Activated CD8-positive, alpha-beta memory T cell treated with anti-CD3 and anti-CD28 coated beads, Interleukin-2, amount 10 ng/mL, durations not matched to agents 7 days and 5 days (primary cell): ENCODE results near the gene BUD23. TPM values are rescaled to one million over a fixed set of nuclear protein-coding genes. Genes with fewer than 3 reads are reported as not detected.
"Not testable (repeated sequence)": the region's sequence is repeated elsewhere in the genome, so short reads cannot be mapped to it uniquely, and the experiment has no call there.

Source experiments
- ATAC-seq: fragments of 150-1000 bp; cut with Tn5 transposase; one replicate; pipeline ENCODE4 v1.10.0; 2021; ENCODE audit warnings: moderate library complexity
- CTCF ChIA-PET: fragments of 350-600 bp; sonication (Branson Sonifier 250); formaldehyde crosslinking; loops from one replicate; lab custom pipeline; 2021; ENCODE audit warnings: antibody characterized with exemption; lab: Charles Lee
- DNase-seq: peaks from one replicate; pipeline ENCODE4 v3.0.0-alpha.2; 2020
- H3K27ac Mint-ChIP-seq: one replicate; pipeline ENCODE4 v1.8.0; 2021; ENCODE audit warnings: mild to moderate bottlenecking, mixed read lengths
- H3K27me3 Mint-ChIP-seq: one replicate; pipeline ENCODE4 v1.8.0; 2021; ENCODE audit warnings: mixed read lengths
- H3K36me3 Mint-ChIP-seq: one replicate; pipeline ENCODE4 v1.8.0; 2021; ENCODE audit warnings: mild to moderate bottlenecking, mixed read lengths
- H3K4me1 Mint-ChIP-seq: one replicate; pipeline ENCODE4 v1.8.0; 2021; ENCODE audit warnings: mixed read lengths
- H3K4me3 Mint-ChIP-seq: one replicate; pipeline ENCODE4 v1.8.0; 2021; ENCODE audit warnings: mild to moderate bottlenecking, moderate library complexity, mixed read lengths
- H3K9me3 Mint-ChIP-seq: one replicate; pipeline ENCODE4 v1.8.0; 2022; ENCODE audit warnings: low read depth, mixed read lengths
- total RNA-seq, 2 experiments: library from RNA; stranded (reverse); gene quantifications; one replicate each; pipeline ENCODE4 v1.2.3, GENCODE V29; 2021

BUD23 gene
- total RNA-seq, 2 experiments from 2014 or later, result 60.5 to 72.7 TPM

GRCh38 chr7:73707045-73707631, 23.7 kb downstream of the BUD23 start:
- Mint-ChIP-seq H3K27me3 (no peaks in the 10 kb centered on the region), H3K9me3 (no peaks in the 10 kb centered on the region), H3K27ac (no peak overlapping the region), H3K4me3 (no peak overlapping the region), H3K4me1 (peaks cover 8% of the 10 kb centered on the region), H3K36me3 (peaks cover 1% of the 10 kb centered on the region)
- no peak for ATAC-seq
- DNase-seq, result no peak
- CTCF ChIA-PET, result interaction anchor here (0.6 to 2.4 kb wide), 3 partner anchors 10 to 78 kb away, joined by 3 to 10 read pairs (median 4); no protein-coding TSS in a partner anchor

- CTCF ChIA-PET, result no interaction called here
- Mint-ChIP-seq H3K4me1 (peaks cover 12% of the 10 kb centered on the region), H3K27ac (no peak overlapping the region), H3K36me3 (peaks cover 3% of the 10 kb centered on the region), H3K9me3 (no peaks in the 10 kb centered on the region), H3K4me3 (no peak overlapping the region), H3K27me3 (no peaks in the 10 kb centered on the region)
- DNase-seq (no peak), ATAC-seq (no peak)
Measured at GRCh38 chr7:73708961-73709549, 25.7 kb downstream of the BUD23 start.

- H3K9me3 Mint-ChIP-seq, result no peaks in the 10 kb centered on the region
- CTCF ChIA-PET, result interaction anchor here (1.6 kb wide), 1 partner anchor 13 kb away, joined by 5 read pairs; no protein-coding TSS in a partner anchor
- no peak overlapping the region for H3K4me3 Mint-ChIP-seq
- peaks cover 3% of the 10 kb centered on the region for H3K36me3 Mint-ChIP-seq
- no peak for DNase-seq
- H3K27me3 Mint-ChIP-seq, result peaks cover 8% of the 10 kb centered on the region
- no peak overlapping the region for H3K27ac Mint-ChIP-seq
- H3K4me1 Mint-ChIP-seq, result peaks cover 23% of the 10 kb centered on the region
- ATAC-seq, result no peak
Measured at GRCh38 chr7:73712773-73713172, 29.4 kb downstream of the BUD23 start.

- not testable (repeated sequence) for H3K27ac Mint-ChIP-seq, H3K9me3 Mint-ChIP-seq, H3K27me3 Mint-ChIP-seq, DNase-seq, H3K4me3 Mint-ChIP-seq, H3K36me3 Mint-ChIP-seq, ATAC-seq
- peaks cover 29% of the 10 kb centered on the region for H3K4me1 Mint-ChIP-seq
- CTCF ChIA-PET, result interaction anchor here (0.9 to 1.6 kb wide), 2 partner anchors 12 to 37 kb away, joined by 3 to 5 read pairs; no protein-coding TSS in a partner anchor
Measured at GRCh38 chr7:73713319-73713718, 29.9 kb downstream of the BUD23 start.

- no peak for ATAC-seq
- H3K9me3 Mint-ChIP-seq, result no peaks in the 10 kb centered on the region
- H3K27ac Mint-ChIP-seq, result no peak overlapping the region
Measured at GRCh38 chr7:73715648-73716317, 32.4 kb downstream of the BUD23 start.

GRCh38 chr7:73716318-73716890, 33.0 kb downstream of the BUD23 start:
- Mint-ChIP-seq H3K4me1 (peaks cover 38% of the 10 kb centered on the region), H3K27ac (no peak overlapping the region), H3K4me3 (no peak overlapping the region), H3K9me3 (no peaks in the 10 kb centered on the region), H3K36me3 (peaks cover 2% of the 10 kb centered on the region), H3K27me3 (peaks cover 19% of the 10 kb centered on the region)
- no peak for ATAC-seq
- DNase-seq, result no peak
- CTCF ChIA-PET, result interaction anchor here (0.6 to 2.6 kb wide), 6 partner anchors 9 to 110 kb away, joined by 3 to 14 read pairs (median 3); partner anchors contain the start of gene VPS37D

More at GRCh38 chr7:73715648-73716317, 32.4 kb downstream of the BUD23 start:
- no peak for DNase-seq
- CTCF ChIA-PET, result interaction anchor here (0.6 to 2.6 kb wide), 5 partner anchors 8 to 109 kb away, joined by 3 to 14 read pairs (median 4); partner anchors contain the start of gene VPS37D
- H3K27me3 Mint-ChIP-seq, result peaks cover 14% of the 10 kb centered on the region
- no peak overlapping the region for H3K4me3 Mint-ChIP-seq
- H3K4me1 Mint-ChIP-seq, result peaks cover 38% of the 10 kb centered on the region
- peaks cover 2% of the 10 kb centered on the region for H3K36me3 Mint-ChIP-seq

- CTCF ChIA-PET, result interaction anchor here (0.6 to 2.6 kb wide), 11 partner anchors 8 to 110 kb away, joined by 3 to 14 read pairs (median 3); partner anchors contain the start of gene VPS37D
- H3K4me1 Mint-ChIP-seq, result peaks cover 38% of the 10 kb centered on the region
- H3K27me3 Mint-ChIP-seq, result peaks cover 24% of the 10 kb centered on the region
- peak overlapping the region; percentile 66 for H3K27ac Mint-ChIP-seq
- H3K4me3 Mint-ChIP-seq, result peak overlapping the region; percentile 68
- peaks cover 2% of the 10 kb centered on the region for H3K36me3 Mint-ChIP-seq
- H3K9me3 Mint-ChIP-seq, result no peaks in the 10 kb centered on the region
- DNase-seq (no peak), ATAC-seq (no peak)
Measured at GRCh38 chr7:73717025-73717807, 33.8 kb downstream of the BUD23 start.

- H3K27ac Mint-ChIP-seq, result peak overlapping the region; percentile 66
- peaks cover 2% of the 10 kb centered on the region for H3K36me3 Mint-ChIP-seq
- ATAC-seq (peak; percentile 70), DNase-seq (peak; percentile 91)
- H3K27me3 Mint-ChIP-seq, result peaks cover 24% of the 10 kb centered on the region
- peak overlapping the region; percentile 68 for H3K4me3 Mint-ChIP-seq
- CTCF ChIA-PET, result interaction anchor here (0.6 to 2.6 kb wide), 7 partner anchors 17 to 111 kb away, joined by 3 to 14 read pairs (median 3); partner anchors contain the start of gene VPS37D
- H3K4me1 Mint-ChIP-seq, result peaks cover 34% of the 10 kb centered on the region
- no peaks in the 10 kb centered on the region for H3K9me3 Mint-ChIP-seq
Measured at GRCh38 chr7:73717991-73718405, 34.6 kb downstream of the BUD23 start.

GRCh38 chr7:73718438-73718881, 35.1 kb downstream of the BUD23 start:
- DNase-seq, result peak; percentile 57
- H3K9me3 Mint-ChIP-seq, result no peaks in the 10 kb centered on the region
- H3K27me3 Mint-ChIP-seq, result peaks cover 24% of the 10 kb centered on the region
- H3K4me1 Mint-ChIP-seq, result peaks cover 33% of the 10 kb centered on the region
- CTCF ChIA-PET, result interaction anchor here (1.0 to 2.6 kb wide), 5 partner anchors 16 to 112 kb away, joined by 3 to 14 read pairs (median 3); no protein-coding TSS in a partner anchor
- peak; percentile 7 for ATAC-seq
- no peak overlapping the region for H3K27ac Mint-ChIP-seq
- peak overlapping the region; percentile 68 for H3K4me3 Mint-ChIP-seq
- H3K36me3 Mint-ChIP-seq, result peaks cover 2% of the 10 kb centered on the region

- Mint-ChIP-seq H3K4me3 (peak within 1 kb of the TSS; percentile 68), H3K27me3 (peaks cover 24% of the 10 kb centered on the region), H3K36me3 (no peaks in the 10 kb centered on the region), H3K27ac (no peak within 1 kb of the TSS), H3K4me1 (peaks cover 33% of the 10 kb centered on the region), H3K9me3 (no peaks in the 10 kb centered on the region)
- DNase-seq, result peak; percentile 81
- CTCF ChIA-PET, result interaction anchor here (0.9 to 2.1 kb wide), 6 partner anchors 13 to 112 kb away, joined by 3 to 9 read pairs (median 4); partner anchors contain the start of gene ABHD11
- peak; percentile 86 for ATAC-seq
Measured at GRCh38 chr7:73718905-73719805, 35.8 kb downstream of the BUD23 start, which contains the start of gene STX1A. TSS of gene STX1A (minus strand) at chr7:73719669. CDS start at chr7:73719631, 38 bp downstream.

- DNase-seq (no peak), ATAC-seq (no peak)
- Mint-ChIP-seq H3K27me3 (peaks cover 26% of the 10 kb centered on the region), H3K4me1 (peaks cover 33% of the 10 kb centered on the region), H3K4me3 (peak overlapping the region; percentile 48), H3K36me3 (no peaks in the 10 kb centered on the region), H3K27ac (no peak overlapping the region), H3K9me3 (no peaks in the 10 kb centered on the region)
- CTCF ChIA-PET, result interaction anchor here (0.9 to 2.1 kb wide), 6 partner anchors 12 to 113 kb away, joined by 3 to 9 read pairs (median 4); partner anchors contain the start of gene ABHD11
Measured at GRCh38 chr7:73719806-73720169, 36.4 kb downstream of the BUD23 start.
